ENCODE data around the gene B4GALNT4.

GRCh38 chr11:409008-409599, 39.8 kb downstream of the B4GALNT4 start:
- no peak for TF ChIP-seq EP300 (IDR thresholded peaks at IDR 0.05)
- TF ChIP-seq, protein P1, sequence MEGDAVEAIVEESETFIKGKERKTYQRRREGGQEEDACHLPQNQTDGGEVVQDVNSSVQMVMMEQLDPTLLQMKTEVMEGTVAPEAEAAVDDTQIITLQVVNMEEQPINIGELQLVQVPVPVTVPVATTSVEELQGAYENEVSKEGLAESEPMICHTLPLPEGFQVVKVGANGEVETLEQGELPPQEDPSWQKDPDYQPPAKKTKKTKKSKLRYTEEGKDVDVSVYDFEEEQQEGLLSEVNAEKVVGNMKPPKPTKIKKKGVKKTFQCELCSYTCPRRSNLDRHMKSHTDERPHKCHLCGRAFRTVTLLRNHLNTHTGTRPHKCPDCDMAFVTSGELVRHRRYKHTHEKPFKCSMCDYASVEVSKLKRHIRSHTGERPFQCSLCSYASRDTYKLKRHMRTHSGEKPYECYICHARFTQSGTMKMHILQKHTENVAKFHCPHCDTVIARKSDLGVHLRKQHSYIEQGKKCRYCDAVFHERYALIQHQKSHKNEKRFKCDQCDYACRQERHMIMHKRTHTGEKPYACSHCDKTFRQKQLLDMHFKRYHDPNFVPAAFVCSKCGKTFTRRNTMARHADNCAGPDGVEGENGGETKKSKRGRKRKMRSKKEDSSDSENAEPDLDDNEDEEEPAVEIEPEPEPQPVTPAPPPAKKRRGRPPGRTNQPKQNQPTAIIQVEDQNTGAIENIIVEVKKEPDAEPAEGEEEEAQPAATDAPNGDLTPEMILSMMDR (IDR thresholded peaks at IDR 0.05), result no peak
- TF ChIP-seq POLR2A (IDR thresholded peaks at IDR 0.05), result no peak
